H1 (cell line): ENCODE results near the gene SH2D7.

Experiments used
- CHD1 ChIP-seq: IDR thresholded peaks from 2 replicates; pipeline ENCODE4 v1.6.1; 2012; ENCODE audit warnings: low read depth, low read length, improper control_type of control experiment
- EP300 ChIP-seq, 2 experiments: IDR thresholded peaks; 1 replicate in 1 of 2; 2 replicates in 1 of 2; pipeline ENCODE4 v1.6.1; 2011 to 2012; ENCODE audit warnings: low read depth in 2 of 2, low read length in 2 of 2, mild to moderate bottlenecking in 2 of 2, borderline replicate concordance in 1 of 2, inconsistent platforms in 1 of 2, moderate library complexity in 1 of 2
- EZH2 ChIP-seq: fragments of 200-600 bp; sonication (generic); IDR thresholded peaks from 2 replicates; pipeline ENCODE4 v1.7.1; 2012; ENCODE audit warnings: low read depth, mild to moderate bottlenecking, moderate library complexity, low read length, inconsistent platforms; ENCODE audit not compliant: severe bottlenecking
- SRF ChIP-seq: IDR thresholded peaks from 2 replicates; pipeline ENCODE4 v1.6.1; 2011; ENCODE audit warnings: mild to moderate bottlenecking, low read depth, low read length, moderate library complexity
- TF ChIP-seq, protein P1 (sequence below), 3 experiments: IDR thresholded peaks; 1 replicate in 2 of 3; 2 replicates in 1 of 3; pipeline versions ENCODE4 v1.5.1 to v1.6.1; 2011; ENCODE audit warnings: low read length in 3 of 3, mild to moderate bottlenecking in 3 of 3, inconsistent platforms in 2 of 3, low read depth in 1 of 3, moderate library complexity in 1 of 3; ENCODE audit not compliant: insufficient read depth in 1 of 3; ENCODE audit errors: control extremely low read depth in 1 of 3

- TF ChIP-seq, protein P1, sequence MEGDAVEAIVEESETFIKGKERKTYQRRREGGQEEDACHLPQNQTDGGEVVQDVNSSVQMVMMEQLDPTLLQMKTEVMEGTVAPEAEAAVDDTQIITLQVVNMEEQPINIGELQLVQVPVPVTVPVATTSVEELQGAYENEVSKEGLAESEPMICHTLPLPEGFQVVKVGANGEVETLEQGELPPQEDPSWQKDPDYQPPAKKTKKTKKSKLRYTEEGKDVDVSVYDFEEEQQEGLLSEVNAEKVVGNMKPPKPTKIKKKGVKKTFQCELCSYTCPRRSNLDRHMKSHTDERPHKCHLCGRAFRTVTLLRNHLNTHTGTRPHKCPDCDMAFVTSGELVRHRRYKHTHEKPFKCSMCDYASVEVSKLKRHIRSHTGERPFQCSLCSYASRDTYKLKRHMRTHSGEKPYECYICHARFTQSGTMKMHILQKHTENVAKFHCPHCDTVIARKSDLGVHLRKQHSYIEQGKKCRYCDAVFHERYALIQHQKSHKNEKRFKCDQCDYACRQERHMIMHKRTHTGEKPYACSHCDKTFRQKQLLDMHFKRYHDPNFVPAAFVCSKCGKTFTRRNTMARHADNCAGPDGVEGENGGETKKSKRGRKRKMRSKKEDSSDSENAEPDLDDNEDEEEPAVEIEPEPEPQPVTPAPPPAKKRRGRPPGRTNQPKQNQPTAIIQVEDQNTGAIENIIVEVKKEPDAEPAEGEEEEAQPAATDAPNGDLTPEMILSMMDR (IDR thresholded peaks at IDR 0.05; ENCODE audit: control extremely low read depth in 1 of 3, insufficient read depth in 1 of 3, low read depth in 1 of 3, low read length in 3 of 3), result no peak
- TF ChIP-seq EZH2, result no peak
- no peak for TF ChIP-seq EP300 (IDR thresholded peaks at IDR 0.05; ENCODE audit: borderline replicate concordance in 1 of 2, low read depth in 2 of 2, low read length in 2 of 2)
- TF ChIP-seq CHD1, result no peak
- no peak for TF ChIP-seq SRF
Observed at GRCh38 chr15:78111788-78112187, 19.4 kb downstream of the SH2D7 start.
